ENCODE results near the gene DDR1.
A peak's percentile ranks its signal among the peaks of the same experiment; 100 is the strongest.
"Not testable (repeated sequence)": the region's sequence is repeated elsewhere in the genome, so short reads cannot be mapped to it uniquely, and the experiment has no call there.

Gene DDR1

GRCh38 chr6:30922447-30922852 lies 38.1 kb downstream of the DDR1 start:
- no peak for DNase-seq

- not testable (repeated sequence) for DNase-seq
Observed at GRCh38 chr6:30924040-30924627, 39.8 kb downstream of the DDR1 start.

GRCh38 chr6:30926644-30927043 lies 42.3 kb downstream of the DDR1 start:
- DNase-seq, result no peak

GRCh38 chr6:30927080-30927479 lies 42.8 kb downstream of the DDR1 start:
- not testable (repeated sequence) for DNase-seq

- no peak for DNase-seq
Observed at GRCh38 chr6:30928677-30929076, 44.4 kb downstream of the DDR1 start.

GRCh38 chr6:30930506-30930905 lies 46.2 kb downstream of the DDR1 start:
- no peak for DNase-seq

GRCh38 chr6:30931272-30931671 lies 47.0 kb downstream of the DDR1 start:
- DNase-seq, result no peak

- DNase-seq, result no peak
Observed at GRCh38 chr6:30931969-30932645, 47.8 kb downstream of the DDR1 start, which contains the start of gene SFTA2. SFTA2 (minus strand) TSS chr6:30932170; CDS start chr6:30932096, 74 bp downstream.

GRCh38 chr6:30932665-30933365 lies 48.5 kb downstream of the DDR1 start:
- no peak for DNase-seq

GRCh38 chr6:30935018-30935417 lies 50.7 kb downstream of the DDR1 start:
- DNase-seq, result no peak

GRCh38 chr6:30937265-30937664 lies 52.9 kb downstream of the DDR1 start:
- DNase-seq, result no peak

- DNase-seq, result no peak
Observed at GRCh38 chr6:30938730-30939129, 54.4 kb downstream of the DDR1 start.

- DNase-seq, result no peak
Observed at GRCh38 chr6:30939473-30939872, 55.2 kb downstream of the DDR1 start.

GRCh38 chr6:30940361-30940986 lies 56.2 kb downstream of the DDR1 start, which contains the start of gene MUCL3:
MUCL3 (plus strand) TSS chr6:30940973; CDS start chr6:30941000, 27 bp downstream.
- DNase-seq, result no peak

GRCh38 chr6:30942338-30943060 lies 58.2 kb downstream of the DDR1 start:
- DNase-seq, result peak; percentile 12 to 25

GRCh38 chr6:30944051-30944450 lies 59.7 kb downstream of the DDR1 start:
- no peak for DNase-seq

GRCh38 chr6:30945281-30945680 lies 61.0 kb downstream of the DDR1 start:
- DNase-seq, result no peak

- DNase-seq, result no peak
Observed at GRCh38 chr6:30947231-30947630, 62.9 kb downstream of the DDR1 start.

- DNase-seq, result no peak
Observed at GRCh38 chr6:30948811-30949210, 64.5 kb downstream of the DDR1 start.

All from activated CD4-positive, alpha-beta T cell treated with anti-CD3 and anti-CD28 coated beads, Interleukin-2, amount 50 U/mL, for 48 hours (primary cell).